K562 (cell line): ENCODE data around the gene EFCC1. TPM values are rescaled to one million over a fixed set of nuclear protein-coding genes. Genes with fewer than 3 reads are reported as not detected.

Experiments
- AFF1 ChIP-seq, 2 experiments: fragments of 450-650 bp; IDR thresholded peaks; 2 replicates each; pipeline ENCODE4 v1.6.1; 2018; ENCODE audit warnings: mild to moderate bottlenecking in 2 of 2, low read depth in 1 of 2; ENCODE audit not compliant: partially characterized antibody in 2 of 2
- ARID1B ChIP-seq: fragments of 450-650 bp; IDR thresholded peaks from 2 replicates; pipeline ENCODE4 v1.6.1; 2016; ENCODE audit warnings: antibody characterized with exemption, mild to moderate bottlenecking, inconsistent platforms
- ARNT ChIP-seq, 2 experiments: fragments of 450-650 bp; IDR thresholded peaks; 2 replicates each; pipeline ENCODE4 v1.6.1; 2016; ENCODE audit warnings: mild to moderate bottlenecking in 1 of 2
- BCOR ChIP-seq: fragments of 450-650 bp; IDR thresholded peaks from 2 replicates; pipeline ENCODE4 v1.6.1; 2016
- C11orf30 ChIP-seq: fragments of 450-650 bp; IDR thresholded peaks from 2 replicates; pipeline ENCODE4 v1.6.1; 2016; ENCODE audit warnings: low read depth, mild to moderate bottlenecking
- CXXC5 ChIP-seq: fragments of 250-450 bp; sonication (Bioruptor Pico); IDR thresholded peaks from 2 replicates; pipeline ENCODE4 v1.8.0; 2022; ENCODE audit warnings: inconsistent platforms, mild to moderate bottlenecking, moderate library complexity
- FOXK2 ChIP-seq, 2 experiments: fragments of 450-650 bp; IDR thresholded peaks in 1 of 2; conservative IDR thresholded peaks in 1 of 2; 2 replicates each; pipeline ENCODE4 v1.6.1; 2016; ENCODE audit warnings: low read depth in 2 of 2, mild to moderate bottlenecking in 1 of 2
- FOXM1 ChIP-seq, 2 experiments: fragments of 450-650 bp in 1 of 2; sonication (generic) in 1 of 2; formaldehyde crosslinking in 1 of 2; IDR thresholded peaks; 2 replicates each; pipeline versions ENCODE4 v1.6.1 to v1.9.0; 2017 to 2022; ENCODE audit warnings: low read depth in 2 of 2, mild to moderate bottlenecking in 2 of 2, missing genetic modification reagents in 1 of 2, moderate library complexity in 1 of 2
- FOXP4 ChIP-seq: sonication (generic); formaldehyde crosslinking; IDR thresholded peaks from 2 replicates; pipeline ENCODE4 v1.8.0; 2022; ENCODE audit warnings: mild to moderate bottlenecking, missing genetic modification reagents, borderline replicate concordance
- JUND ChIP-seq, 2 experiments: IDR thresholded peaks; 2 replicates in 1 of 2; 3 replicates in 1 of 2; pipeline ENCODE4 v1.6.1; 2011; ENCODE audit warnings: borderline replicate concordance in 2 of 2, low read depth in 2 of 2, low read length in 2 of 2, improper control_type of control experiment in 1 of 2, missing biosample characterization in 1 of 2, missing genetic modification characterization in 1 of 2, missing genetic modification reagents in 1 of 2
- KHSRP ChIP-seq: fragments of 450-650 bp; IDR thresholded peaks from 2 replicates; pipeline ENCODE4 v1.6.1; 2017
- KLF16 ChIP-seq: IDR thresholded peaks from 2 replicates; pipeline ENCODE4 v1.6.1; 2016; ENCODE audit warnings: antibody characterized with exemption
- MBD2 ChIP-seq: sonication (generic); IDR thresholded peaks from 2 replicates; pipeline ENCODE4 v1.6.1; 2016; ENCODE audit warnings: low read depth, borderline replicate concordance
- MYC ChIP-seq, 2 experiments: fragments of 250-450 bp in 1 of 2; sonication (Bioruptor Pico) in 1 of 2; IDR thresholded peaks; 2 replicates each; pipeline versions ENCODE4 v1.5.1 to v1.6.1; 2012 to 2021; ENCODE audit warnings: low read depth in 2 of 2, borderline replicate concordance in 1 of 2, improper control_type of control experiment in 1 of 2, low read length in 1 of 2, mild to moderate bottlenecking in 1 of 2, moderate library complexity in 1 of 2
- RNF2 ChIP-seq: sonication (generic); IDR thresholded peaks from 2 replicates; pipeline ENCODE4 v1.6.1; 2016
- SIN3A ChIP-seq, 2 experiments: fragments of 150-350 bp in 1 of 2; IDR thresholded peaks; 2 replicates each; pipeline ENCODE4 v1.6.1; 2011 to 2016; ENCODE audit warnings: borderline replicate concordance in 2 of 2, low read depth in 2 of 2, low read length in 2 of 2, mild to moderate bottlenecking in 2 of 2, moderate library complexity in 2 of 2; ENCODE audit not compliant: control insufficient read depth in 1 of 2
- SMARCA4 ChIP-seq: fragments of 450-650 bp; IDR thresholded peaks from 2 replicates; pipeline ENCODE4 v1.6.1; 2016
- SMARCE1 ChIP-seq: fragments of 450-650 bp; IDR thresholded peaks from 2 replicates; pipeline ENCODE4 v1.7.1; 2016; ENCODE audit warnings: mild to moderate bottlenecking
- TCF3 ChIP-seq: sonication (generic); formaldehyde crosslinking; IDR thresholded peaks from 2 replicates; pipeline ENCODE4 v1.4.0; 2020; ENCODE audit warnings: mild to moderate bottlenecking, missing genetic modification reagents
- ZKSCAN3 ChIP-seq: fragments of 250-450 bp; sonication (Bioruptor Pico); IDR thresholded peaks from 2 replicates; pipeline ENCODE4 v1.4.0; 2020
- ZNF24 ChIP-seq: fragments of 450-650 bp; IDR thresholded peaks from 2 replicates; pipeline ENCODE4 v1.6.1; 2016
- ZNF354B ChIP-seq: fragments of 250-450 bp; sonication (Bioruptor Pico); IDR thresholded peaks from 2 replicates; pipeline ENCODE4 v1.4.0; 2020
- ZNF589 ChIP-seq: fragments of 200-800 bp; sonication (Bioruptor generic); IDR thresholded peaks from 2 replicates; pipeline ENCODE4 v1.6.1; 2016; ENCODE audit warnings: low read depth, missing genetic modification characterization, missing compliant biosample characterization
- polyA plus RNA-seq, 8 experiments: library from polyadenylated mRNA; depleted of rRNA in 4 of 8; stranded (reverse) in 5 of 8; unstranded in 3 of 8; fragments of >200 nt; fragmentation: Nextera tagmentation in 2 of 8; fragmentation: Illumina TruSeq in 1 of 8; extraction: Ambion mirVana in 2 of 8; extraction: Trizol in 1 of 8; gene quantifications; 2 replicates each; pipeline versions ENCODE4 v1.2.1 to v1.2.3, GENCODE V29; 2011 to 2014; ENCODE audit warnings: inconsistent platforms in 1 of 8, missing spikeins in 1 of 8
- total RNA-seq, 7 experiments: library from RNA; depleted of rRNA in 6 of 7; stranded (reverse); fragments of >200 nt in 6 of 7; fragmentation: Illumina TruSeq in 2 of 7; extraction: Trizol in 2 of 7; gene quantifications; 2 replicates each; pipeline versions ENCODE4 v1.2.1 to v1.2.3, GENCODE V29; 2011 to 2021; ENCODE audit warnings: low replicate concordance in 1 of 7

Gene EFCC1
- total and polyA plus RNA-seq, 9 of the 15 experiments (the other 6 are each of a cell fraction or from before 2014, with no cell fraction given): not detected

GRCh38 chr3:129054605-129055104 is 53.6 kb downstream of the EFCC1 start (continued):
- TF ChIP-seq AFF1 (IDR thresholded peaks at IDR 0.05; ENCODE audit: low read depth in 1 of 2, partially characterized antibody in 2 of 2): peak in 1 of 2 experiments; percentile 62
- no peak for TF ChIP-seq C11orf30
- TF ChIP-seq SMARCA4: peak; percentile 91
- TF ChIP-seq RNF2: peak; percentile 67; the same call in 1 of the 2 replicates
- TF ChIP-seq FOXM1 (IDR thresholded peaks at IDR 0.05; ENCODE audit: low read depth): peak; percentile 93
- TF ChIP-seq FOXM1 (CRISPR knock-in tag; IDR thresholded peaks at IDR 0.05; ENCODE audit: low read depth): no peak
- TF ChIP-seq BCOR: peak; percentile 9; the same call in 1 of the 2 replicates
- peak; percentile 80 for TF ChIP-seq ZNF589 (CRISPR knock-in tag)
- TF ChIP-seq KHSRP: peak; percentile 53; the same call in 1 of the 2 replicates
- peak; percentile 47; the same call in 1 of the 2 replicates for TF ChIP-seq JUND (IDR thresholded peaks at IDR 0.05; ENCODE audit: borderline replicate concordance, low read depth, low read length)
- no peak; the same call in 2 of the 3 replicates for TF ChIP-seq JUND (tag; IDR thresholded peaks at IDR 0.05; ENCODE audit: borderline replicate concordance, low read depth, low read length)
- TF ChIP-seq ARNT (IDR thresholded peaks at IDR 0.05): peak in 1 of 2 experiments; percentile 63; a peak in 1 of 4 replicates
- peak; percentile 15; the same call in 1 of the 2 replicates for TF ChIP-seq ZNF24
- TF ChIP-seq SIN3A (IDR thresholded peaks at IDR 0.05; ENCODE audit: borderline replicate concordance in 2 of 2, control insufficient read depth in 1 of 2, low read depth in 2 of 2, low read length in 2 of 2): 0 out of 4 replicates have a peak, but pooled peaks of 1 of the 2 experiments have one; percentile 36
- peak; percentile 97 for TF ChIP-seq TCF3 (CRISPR knock-in tag)
- TF ChIP-seq ZNF354B (CRISPR knock-in tag): no peak
- peak; percentile 63; the same call in 1 of the 2 replicates for TF ChIP-seq FOXP4 (CRISPR knock-in tag)
- TF ChIP-seq ARID1B: peak; percentile 97
- no peak for TF ChIP-seq ZKSCAN3 (CRISPR knock-in tag)
- TF ChIP-seq MBD2: peak; percentile 25; the same call in 1 of the 2 replicates
- TF ChIP-seq CXXC5 (CRISPR knock-in tag): peak; percentile 14; the same call in 1 of the 2 replicates
- peak; percentile 96 for TF ChIP-seq KLF16
- 0 out of 2 replicates have a peak, but pooled peaks have one; percentile 37 for TF ChIP-seq MYC (IDR thresholded peaks at IDR 0.05; ENCODE audit: low read depth, low read length)
- TF ChIP-seq MYC (CRISPR knock-in tag; IDR thresholded peaks at IDR 0.05; ENCODE audit: borderline replicate concordance, low read depth): no peak
- peak; percentile 84 for TF ChIP-seq SMARCE1
- TF ChIP-seq FOXK2 (conservative IDR thresholded peaks at IDR 0.05 in 1 of 2, IDR thresholded peaks at IDR 0.05 in 1 of 2; ENCODE audit: low read depth in 2 of 2): peak; percentile 79 to 86
